Keratinocyte (primary cell): ENCODE data around the gene CYP4F3. TPM values are rescaled to one million over a fixed set of nuclear protein-coding genes. Genes with fewer than 3 reads are reported as not detected.
"Not testable (repeated sequence)": the region's sequence is repeated elsewhere in the genome, so short reads cannot be mapped to it uniquely, and the experiment has no call there.

Source experiments
- DNase-seq: peaks from one replicate; pipeline ENCODE4 v3.0.0-alpha.2; 2011; ENCODE audit warnings: low read depth, missing footprints, low spot score
- FAIRE-seq: peaks from 2 replicates; lab custom pipeline; 2011; peaks lifted over from hg19 to GRCh38; lab: Jason Lieb, UNC
- H2AFZ ChIP-seq: 2 replicates; pipeline ENCODE4 v1.6.0; 2012; ENCODE audit warnings: low read length, control low read depth, inconsistent platforms; ENCODE audit not compliant: control insufficient read depth
- H3K27ac ChIP-seq: 2 replicates; pipeline ENCODE4 v1.5.1; 2011; ENCODE audit warnings: low read length; ENCODE audit not compliant: control insufficient read depth, insufficient read depth
- H3K27me3 ChIP-seq: 3 replicates; pipeline ENCODE4 v1.6.0; 2011; ENCODE audit warnings: low read length; ENCODE audit not compliant: control insufficient read depth, insufficient read depth; ENCODE audit errors: extremely low read depth
- H3K36me3 ChIP-seq, 2 experiments: 2 replicates in 1 of 2; 3 replicates in 1 of 2; pipeline ENCODE4 v1.5.1; 2011; ENCODE audit warnings: low read length in 2 of 2, mild to moderate bottlenecking in 1 of 2; ENCODE audit not compliant: control insufficient read depth in 2 of 2, insufficient read depth in 2 of 2; ENCODE audit errors: extremely low read depth in 1 of 2
- H3K4me1 ChIP-seq: 3 replicates; pipeline ENCODE4 v1.5.1; 2011; ENCODE audit warnings: low read length; ENCODE audit not compliant: control insufficient read depth, insufficient read depth; ENCODE audit errors: extremely low read depth
- H3K4me2 ChIP-seq: 3 replicates; pipeline ENCODE4 v1.6.0; 2011; ENCODE audit warnings: low read depth, low read length; ENCODE audit not compliant: control insufficient read depth, insufficient read depth; ENCODE audit errors: extremely low read depth
- H3K4me3 ChIP-seq, 3 experiments: fragments of 200-600 bp in 1 of 3; sonication (generic) in 1 of 3; 2 replicates in 2 of 3; 3 replicates in 1 of 3; pipeline ENCODE4 v1.5.1; 2011 to 2016; ENCODE audit warnings: low read length in 3 of 3, mild to moderate bottlenecking in 3 of 3, control low read depth in 2 of 3, inconsistent platforms in 1 of 3, low read depth in 1 of 3, mixed read lengths in 1 of 3, mixed run types in 1 of 3, moderate library complexity in 1 of 3; ENCODE audit not compliant: control insufficient read depth in 2 of 3, insufficient read depth in 2 of 3; ENCODE audit errors: extremely low read depth in 1 of 3
- H3K79me2 ChIP-seq: 2 replicates; pipeline ENCODE4 v1.6.0; 2012; ENCODE audit warnings: low read length; ENCODE audit not compliant: control insufficient read depth, insufficient read depth
- H3K9ac ChIP-seq: 3 replicates; pipeline ENCODE4 v1.6.0; 2011; ENCODE audit warnings: low read length; ENCODE audit not compliant: control insufficient read depth, insufficient read depth; ENCODE audit errors: extremely low read depth
- H3K9me1 ChIP-seq: 3 replicates; pipeline ENCODE4 v1.6.0; 2011; ENCODE audit warnings: low read length; ENCODE audit not compliant: control insufficient read depth, insufficient read depth; ENCODE audit errors: extremely low read depth
- H3K9me3 ChIP-seq: 2 replicates; pipeline ENCODE4 v1.5.1; 2012; ENCODE audit warnings: low read depth, low read length; ENCODE audit not compliant: control insufficient read depth
- H4K20me1 ChIP-seq: 3 replicates; pipeline ENCODE4 v1.6.0; 2011; ENCODE audit warnings: low read length; ENCODE audit not compliant: control insufficient read depth, insufficient read depth; ENCODE audit errors: extremely low read depth
- EZH2 ChIP-seq: IDR thresholded peaks from one replicate; pipeline ENCODE4 v1.6.1; 2012; ENCODE audit warnings: inconsistent platforms, mild to moderate bottlenecking, low read length, moderate library complexity
- dilution Hi-C: fragments of 300-500 bp; cut with MboI; formaldehyde crosslinking; loops from one replicate; pipeline ENCODE4 v1.7.0; 2020; ENCODE audit warnings: low sequenced_read_pairs; ENCODE audit not compliant: extremely low pct_ligation_motif_present
- polyA plus RNA-seq, 5 experiments: library from polyadenylated mRNA; depleted of rRNA in 3 of 5; stranded (reverse) in 3 of 5; stranded (forward) in 1 of 5; unstranded in 1 of 5; fragments of >200 nt; gene quantifications; 1 replicate in 1 of 5; 2 replicates in 3 of 5; 3 replicates in 1 of 5; pipeline versions ENCODE4 v1.2.1 to v1.2.3, GENCODE V29; 2011 to 2012; ENCODE audit warnings: missing spikeins in 2 of 5, low read depth in 1 of 5, low replicate concordance in 1 of 5
- TF ChIP-seq, protein P1 (sequence below), 3 experiments: IDR thresholded peaks in 1 of 3; conservative IDR thresholded peaks in 1 of 3; optimal IDR thresholded peaks in 1 of 3; 2 replicates in 2 of 3; 3 replicates in 1 of 3; pipeline versions ENCODE3 to v1.5.1; 2011; ENCODE audit warnings: low read length in 3 of 3, mild to moderate bottlenecking in 3 of 3, moderate library complexity in 2 of 3, control low read depth in 1 of 3, inconsistent platforms in 1 of 3; ENCODE audit not compliant: insufficient read depth in 2 of 3; ENCODE audit errors: extremely low read depth in 1 of 3

CYP4F3 gene
- polyA plus RNA-seq, 1 donor (not counting 4 experiments of a cell fraction or from before 2014, with no cell fraction given), result 0.76 TPM

- H3K9ac ChIP-seq, FAIRE-seq, DNase-seq, H3K27ac ChIP-seq, H3K4me1 ChIP-seq, H3K79me2 ChIP-seq, H3K4me3 ChIP-seq, H3K9me3 ChIP-seq, H2AFZ ChIP-seq, H3K36me3 ChIP-seq, H4K20me1 ChIP-seq, H3K27me3 ChIP-seq, H3K9me1 ChIP-seq, H3K4me2 ChIP-seq, dilution Hi-C loops: not testable (repeated sequence)
Observed at GRCh38 chr19:15593766-15594165, 46.9 kb upstream of the CYP4F3 start.

GRCh38 chr19:15595069-15595468, 45.6 kb upstream of the CYP4F3 start:
- no peak for FAIRE-seq
- no peak overlapping the region for H3K27ac ChIP-seq
- H4K20me1 ChIP-seq, result no peaks in the 10 kb centered on the region
- no peak for DNase-seq
- dilution Hi-C loops, result no loop called here
- no peak overlapping the region for H2AFZ ChIP-seq
- no peak overlapping the region for H3K4me3 ChIP-seq
- no peaks in the 10 kb centered on the region for H3K4me1 ChIP-seq
- no peaks in the 10 kb centered on the region for H3K27me3 ChIP-seq
- no peaks in the 10 kb centered on the region for H3K79me2 ChIP-seq
- H3K36me3 ChIP-seq, result no peaks in the 10 kb centered on the region
- H3K9ac ChIP-seq, result no peak overlapping the region
- no peaks in the 10 kb centered on the region for H3K9me1 ChIP-seq
- TF ChIP-seq, protein P1, sequence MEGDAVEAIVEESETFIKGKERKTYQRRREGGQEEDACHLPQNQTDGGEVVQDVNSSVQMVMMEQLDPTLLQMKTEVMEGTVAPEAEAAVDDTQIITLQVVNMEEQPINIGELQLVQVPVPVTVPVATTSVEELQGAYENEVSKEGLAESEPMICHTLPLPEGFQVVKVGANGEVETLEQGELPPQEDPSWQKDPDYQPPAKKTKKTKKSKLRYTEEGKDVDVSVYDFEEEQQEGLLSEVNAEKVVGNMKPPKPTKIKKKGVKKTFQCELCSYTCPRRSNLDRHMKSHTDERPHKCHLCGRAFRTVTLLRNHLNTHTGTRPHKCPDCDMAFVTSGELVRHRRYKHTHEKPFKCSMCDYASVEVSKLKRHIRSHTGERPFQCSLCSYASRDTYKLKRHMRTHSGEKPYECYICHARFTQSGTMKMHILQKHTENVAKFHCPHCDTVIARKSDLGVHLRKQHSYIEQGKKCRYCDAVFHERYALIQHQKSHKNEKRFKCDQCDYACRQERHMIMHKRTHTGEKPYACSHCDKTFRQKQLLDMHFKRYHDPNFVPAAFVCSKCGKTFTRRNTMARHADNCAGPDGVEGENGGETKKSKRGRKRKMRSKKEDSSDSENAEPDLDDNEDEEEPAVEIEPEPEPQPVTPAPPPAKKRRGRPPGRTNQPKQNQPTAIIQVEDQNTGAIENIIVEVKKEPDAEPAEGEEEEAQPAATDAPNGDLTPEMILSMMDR (optimal IDR thresholded peaks at IDR 0.05 in 1 of 3, IDR thresholded peaks at IDR 0.05 in 1 of 3, conservative IDR thresholded peaks at IDR 0.05 in 1 of 3; ENCODE audit: extremely low read depth in 1 of 3, insufficient read depth in 2 of 3, low read length in 3 of 3), result no peak
- no peak for TF ChIP-seq EZH2
- no peaks in the 10 kb centered on the region for H3K9me3 ChIP-seq
- no peak overlapping the region for H3K4me2 ChIP-seq

DNA sequence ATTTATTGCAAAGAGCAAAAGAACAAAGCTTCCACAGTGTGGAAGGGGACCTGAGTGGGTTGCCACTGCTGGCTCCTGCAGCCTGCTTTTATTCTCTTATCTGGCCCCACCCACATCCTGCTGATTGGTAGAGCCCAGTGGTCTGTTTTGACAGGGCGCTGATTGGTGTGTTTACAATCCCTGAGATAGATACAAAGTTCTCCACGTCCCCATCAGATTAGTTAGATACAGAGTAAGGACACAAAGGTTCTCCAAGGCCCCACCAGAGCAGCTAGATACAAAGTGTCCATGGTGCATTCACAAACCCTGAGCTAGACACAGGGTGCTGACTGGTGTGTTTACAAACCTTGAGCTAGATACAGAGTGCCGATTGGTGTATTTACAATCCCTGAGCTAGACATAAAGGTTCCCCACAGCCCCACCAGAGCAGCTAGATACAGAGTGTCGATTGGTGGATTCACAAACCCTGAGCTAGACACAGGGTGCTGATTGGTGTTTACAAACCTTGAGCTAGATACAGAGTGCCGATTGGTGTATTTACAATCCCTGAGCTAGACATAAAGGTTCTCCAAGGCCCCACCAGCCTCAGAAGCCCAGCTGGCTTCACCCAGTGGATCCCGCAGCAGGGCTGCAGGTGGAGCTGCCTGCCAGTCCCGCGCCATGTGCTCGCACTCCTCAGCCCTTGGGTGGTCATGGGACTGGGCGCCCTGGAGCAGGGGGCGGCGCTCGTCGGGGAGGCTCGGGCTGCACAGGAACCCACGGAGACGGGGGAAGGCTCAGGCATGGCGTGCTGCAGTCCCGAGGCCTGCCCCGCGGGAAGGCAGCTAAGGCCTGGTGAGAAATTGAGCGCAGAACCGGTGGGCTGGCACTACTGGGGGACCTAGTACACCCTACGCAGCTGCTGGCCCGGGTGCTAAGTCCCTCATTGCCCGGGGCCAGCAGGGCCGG, 32.4 kb upstream of the CYP4F3 start:
- FAIRE-seq, H3K9me1 ChIP-seq, DNase-seq, H3K27ac ChIP-seq, H3K27me3 ChIP-seq, H3K9ac ChIP-seq, H3K9me3 ChIP-seq, H4K20me1 ChIP-seq, H3K4me3 ChIP-seq, H3K4me1 ChIP-seq, H3K79me2 ChIP-seq, H3K4me2 ChIP-seq, H2AFZ ChIP-seq, H3K36me3 ChIP-seq, dilution Hi-C loops: not testable (repeated sequence)
